Measurements from ENCODE around the gene RASSF8.

DNA sequence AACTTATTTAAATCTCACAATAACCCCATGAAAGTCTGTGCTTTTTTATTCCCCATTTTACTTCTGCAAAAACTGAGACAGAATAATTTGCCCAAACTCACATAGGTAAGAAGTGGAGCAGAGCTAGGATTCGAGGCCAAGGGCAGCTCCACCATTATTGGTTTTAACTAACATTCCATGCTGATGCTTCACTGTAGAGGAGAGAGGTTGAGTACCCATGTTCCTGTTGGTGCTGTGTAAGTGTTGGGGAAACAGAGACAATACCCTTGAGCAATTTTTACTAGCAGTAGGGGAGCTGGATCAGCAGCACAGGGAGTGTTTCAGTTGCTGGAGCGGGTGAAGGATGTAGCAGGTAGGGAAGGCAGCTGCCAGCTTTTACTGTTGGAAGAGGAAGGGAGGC lies 21.1 kb downstream of the RASSF8 start:
- no peak for TF ChIP-seq POLR2A (IDR thresholded peaks at IDR 0.05)
- TF ChIP-seq, protein P1, sequence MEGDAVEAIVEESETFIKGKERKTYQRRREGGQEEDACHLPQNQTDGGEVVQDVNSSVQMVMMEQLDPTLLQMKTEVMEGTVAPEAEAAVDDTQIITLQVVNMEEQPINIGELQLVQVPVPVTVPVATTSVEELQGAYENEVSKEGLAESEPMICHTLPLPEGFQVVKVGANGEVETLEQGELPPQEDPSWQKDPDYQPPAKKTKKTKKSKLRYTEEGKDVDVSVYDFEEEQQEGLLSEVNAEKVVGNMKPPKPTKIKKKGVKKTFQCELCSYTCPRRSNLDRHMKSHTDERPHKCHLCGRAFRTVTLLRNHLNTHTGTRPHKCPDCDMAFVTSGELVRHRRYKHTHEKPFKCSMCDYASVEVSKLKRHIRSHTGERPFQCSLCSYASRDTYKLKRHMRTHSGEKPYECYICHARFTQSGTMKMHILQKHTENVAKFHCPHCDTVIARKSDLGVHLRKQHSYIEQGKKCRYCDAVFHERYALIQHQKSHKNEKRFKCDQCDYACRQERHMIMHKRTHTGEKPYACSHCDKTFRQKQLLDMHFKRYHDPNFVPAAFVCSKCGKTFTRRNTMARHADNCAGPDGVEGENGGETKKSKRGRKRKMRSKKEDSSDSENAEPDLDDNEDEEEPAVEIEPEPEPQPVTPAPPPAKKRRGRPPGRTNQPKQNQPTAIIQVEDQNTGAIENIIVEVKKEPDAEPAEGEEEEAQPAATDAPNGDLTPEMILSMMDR (IDR thresholded peaks at IDR 0.05) = no peak
